ENCODE data around the gene COL9A3.

GRCh38 chr20:62813588-62813987 lies 3.3 kb upstream of the COL9A3 start:
- TF ChIP-seq CTCF (IDR thresholded peaks at IDR 0.05) (no peak), POLR2A (IDR thresholded peaks at IDR 0.05) (no peak)
